GM12878 (cell line): ENCODE data around the gene ANXA5. TPM values are rescaled to one million over a fixed set of nuclear protein-coding genes. Genes with fewer than 3 reads are reported as not detected.
A peak's percentile ranks its signal among the peaks of the same experiment; 100 is the strongest.

Experiments used
- BCL11A ChIP-seq: IDR thresholded peaks from 2 replicates; pipeline ENCODE4 v1.6.1; 2011; ENCODE audit warnings: low read depth, low read length
- CREB1 ChIP-seq: IDR thresholded peaks from 2 replicates; pipeline ENCODE4 v1.6.1; 2012; ENCODE audit warnings: low read depth, mild to moderate bottlenecking, inconsistent platforms
- FOXM1 ChIP-seq: IDR thresholded peaks from 2 replicates; pipeline ENCODE4 v1.6.1; 2012; ENCODE audit warnings: low read depth, mild to moderate bottlenecking, inconsistent platforms, low read length, moderate library complexity
- HDAC2 ChIP-seq: fragments of 200-600 bp; sonication (generic); IDR thresholded peaks from 2 replicates; pipeline ENCODE4 v1.6.1; 2017
- IRF4 ChIP-seq: IDR thresholded peaks from 2 replicates; pipeline ENCODE4 v1.6.1; 2011; ENCODE audit warnings: low read depth, low read length
- KLF5 ChIP-seq: fragments of 450-650 bp; IDR thresholded peaks from 2 replicates; pipeline ENCODE4 v1.6.1; 2014; ENCODE audit warnings: mild to moderate bottlenecking; ENCODE audit not compliant: partially characterized antibody
- MEF2B ChIP-seq: fragments of 450-650 bp; IDR thresholded peaks from 2 replicates; pipeline ENCODE4 v1.6.1; 2018; ENCODE audit warnings: mild to moderate bottlenecking, moderate library complexity; ENCODE audit not compliant: partially characterized antibody, poor library complexity, severe bottlenecking
- NKRF ChIP-seq: fragments of 450-650 bp; conservative IDR thresholded peaks from 2 replicates; pipeline ENCODE4 v1.6.1; 2017; ENCODE audit warnings: mild to moderate bottlenecking, moderate library complexity
- POLR2AphosphoS2 ChIP-seq: IDR thresholded peaks from 2 replicates; pipeline ENCODE4 v1.6.1; 2011; ENCODE audit warnings: low read depth, mild to moderate bottlenecking, low read length, improper control_type of control experiment, moderate library complexity
- RAD51 ChIP-seq: fragments of 450-650 bp; IDR thresholded peaks from 2 replicates; pipeline ENCODE4 v1.6.1; 2016; ENCODE audit warnings: moderate library complexity, mild to moderate bottlenecking, inconsistent platforms
- RUNX3 ChIP-seq: IDR thresholded peaks from 2 replicates; pipeline ENCODE4 v1.6.1; 2012; ENCODE audit warnings: low read length, inconsistent platforms
- SKIL ChIP-seq: fragments of 450-650 bp; IDR thresholded peaks from 2 replicates; pipeline ENCODE4 v1.6.1; 2017; ENCODE audit warnings: mild to moderate bottlenecking, low read depth, inconsistent platforms; ENCODE audit not compliant: poor library complexity, severe bottlenecking
- SP1 ChIP-seq: IDR thresholded peaks from one replicate; pipeline ENCODE4 v1.6.1; 2011; ENCODE audit warnings: low read depth, low read length
- TCF12 ChIP-seq: IDR thresholded peaks from 2 replicates; pipeline ENCODE4 v1.6.1; 2011; ENCODE audit warnings: low read depth, mild to moderate bottlenecking, low read length
- TCF3 ChIP-seq: IDR thresholded peaks from 2 replicates; pipeline ENCODE4 v1.6.1; 2012; ENCODE audit warnings: low read depth, mild to moderate bottlenecking, low read length, borderline replicate concordance; ENCODE audit not compliant: insufficient read depth
- ZBED1 ChIP-seq: IDR thresholded peaks from 2 replicates; pipeline ENCODE4 v1.6.1; 2016; ENCODE audit warnings: borderline replicate concordance
- polyA plus RNA-seq, 11 experiments: library from polyadenylated mRNA; depleted of rRNA in 4 of 11; unstranded in 6 of 11; stranded (reverse) in 5 of 11; fragments of >200 nt; fragmentation: Nextera tagmentation in 4 of 11; fragmentation: Illumina TruSeq in 1 of 11; extraction: Ambion mirVana in 4 of 11; extraction: Trizol in 1 of 11; gene quantifications; 1 replicate in 1 of 11; 2 replicates in 10 of 11; pipeline versions ENCODE4 v1.2.1 to v1.2.3, GENCODE V29; 2011 to 2016; ENCODE audit warnings: inconsistent platforms in 2 of 11, missing spikeins in 2 of 11, low read depth in 1 of 11
- total RNA-seq, 4 experiments: library from RNA; depleted of rRNA in 3 of 4; stranded (reverse); fragments of >200 nt in 3 of 4; fragmentation: Illumina TruSeq in 1 of 4; extraction: Trizol in 1 of 4; gene quantifications; 2 replicates each; pipeline versions ENCODE4 v1.2.1 to v1.2.3, GENCODE V29; 2013 to 2021
- TF ChIP-seq, protein P1 (sequence below): fragments of 450-650 bp; IDR thresholded peaks from 2 replicates; pipeline ENCODE4 v1.6.1; 2017; ENCODE audit warnings: mild to moderate bottlenecking, moderate library complexity
- TF ChIP-seq, protein P2 (sequence below): IDR thresholded peaks from 2 replicates; pipeline ENCODE4 v1.6.1; 2012; ENCODE audit warnings: improper control_type of control experiment, low read depth, low read length; ENCODE audit not compliant: insufficient replicate concordance

ANXA5 gene
- total and polyA plus RNA-seq, 10 of the 15 experiments (the other 5 are each of a cell fraction or from before 2014, with no cell fraction given) = 101 to 249 (median 169) TPM

DNA sequence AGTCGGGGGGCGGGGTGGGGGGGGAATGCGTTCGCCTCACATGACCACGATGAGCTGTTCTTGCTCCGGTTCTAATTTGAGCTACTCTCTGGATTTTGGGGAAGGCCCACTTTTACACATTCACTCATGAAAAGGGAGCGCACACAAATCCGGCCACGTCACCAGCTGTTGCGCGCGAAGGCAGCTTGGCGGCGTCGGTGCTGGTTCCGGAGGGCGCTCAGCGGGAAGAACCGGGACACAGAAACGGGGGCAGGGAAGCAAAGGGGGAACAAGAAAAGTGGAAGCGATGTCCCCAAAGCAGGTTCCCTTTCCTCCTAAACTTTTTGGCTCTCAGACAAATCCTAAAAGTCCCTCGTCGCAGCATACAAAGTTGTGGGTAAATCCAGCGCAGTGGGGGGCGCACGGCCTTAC is 605 bp downstream of the ANXA5 start (continued):
- TF ChIP-seq SKIL (peak; percentile 16), TCF12 (no peak), KLF5 (no peak), BCL11A (no peak), RUNX3 (peak; percentile 6; the same call in 1 of the 2 replicates), NKRF (no peak), IRF4 (no peak), HDAC2 (no peak), TCF3 (peak; percentile 60; the same call in 1 of the 2 replicates), FOXM1 (no peak), SP1 (no peak), RAD51 (peak; percentile 42; the same call in 1 of the 2 replicates), CREB1 (peak; percentile 73), ZBED1 (no peak), POLR2AphosphoS2 (no peak), MEF2B (peak; percentile 14)
- TF ChIP-seq, protein P1, sequence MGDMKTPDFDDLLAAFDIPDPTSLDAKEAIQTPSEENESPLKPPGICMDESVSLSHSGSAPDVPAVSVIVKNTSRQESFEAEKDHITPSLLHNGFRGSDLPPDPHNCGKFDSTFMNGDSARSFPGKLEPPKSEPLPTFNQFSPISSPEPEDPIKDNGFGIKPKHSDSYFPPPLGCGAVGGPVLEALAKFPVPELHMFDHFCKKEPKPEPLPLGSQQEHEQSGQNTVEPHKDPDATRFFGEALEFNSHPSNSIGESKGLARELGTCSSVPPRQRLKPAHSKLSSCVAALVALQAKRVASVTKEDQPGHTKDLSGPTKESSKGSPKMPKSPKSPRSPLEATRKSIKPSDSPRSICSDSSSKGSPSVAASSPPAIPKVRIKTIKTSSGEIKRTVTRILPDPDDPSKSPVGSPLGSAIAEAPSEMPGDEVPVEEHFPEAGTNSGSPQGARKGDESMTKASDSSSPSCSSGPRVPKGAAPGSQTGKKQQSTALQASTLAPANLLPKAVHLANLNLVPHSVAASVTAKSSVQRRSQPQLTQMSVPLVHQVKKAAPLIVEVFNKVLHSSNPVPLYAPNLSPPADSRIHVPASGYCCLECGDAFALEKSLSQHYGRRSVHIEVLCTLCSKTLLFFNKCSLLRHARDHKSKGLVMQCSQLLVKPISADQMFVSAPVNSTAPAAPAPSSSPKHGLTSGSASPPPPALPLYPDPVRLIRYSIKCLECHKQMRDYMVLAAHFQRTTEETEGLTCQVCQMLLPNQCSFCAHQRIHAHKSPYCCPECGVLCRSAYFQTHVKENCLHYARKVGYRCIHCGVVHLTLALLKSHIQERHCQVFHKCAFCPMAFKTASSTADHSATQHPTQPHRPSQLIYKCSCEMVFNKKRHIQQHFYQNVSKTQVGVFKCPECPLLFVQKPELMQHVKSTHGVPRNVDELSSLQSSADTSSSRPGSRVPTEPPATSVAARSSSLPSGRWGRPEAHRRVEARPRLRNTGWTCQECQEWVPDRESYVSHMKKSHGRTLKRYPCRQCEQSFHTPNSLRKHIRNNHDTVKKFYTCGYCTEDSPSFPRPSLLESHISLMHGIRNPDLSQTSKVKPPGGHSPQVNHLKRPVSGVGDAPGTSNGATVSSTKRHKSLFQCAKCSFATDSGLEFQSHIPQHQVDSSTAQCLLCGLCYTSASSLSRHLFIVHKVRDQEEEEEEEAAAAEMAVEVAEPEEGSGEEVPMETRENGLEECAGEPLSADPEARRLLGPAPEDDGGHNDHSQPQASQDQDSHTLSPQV = no peak
- TF ChIP-seq, protein P2, sequence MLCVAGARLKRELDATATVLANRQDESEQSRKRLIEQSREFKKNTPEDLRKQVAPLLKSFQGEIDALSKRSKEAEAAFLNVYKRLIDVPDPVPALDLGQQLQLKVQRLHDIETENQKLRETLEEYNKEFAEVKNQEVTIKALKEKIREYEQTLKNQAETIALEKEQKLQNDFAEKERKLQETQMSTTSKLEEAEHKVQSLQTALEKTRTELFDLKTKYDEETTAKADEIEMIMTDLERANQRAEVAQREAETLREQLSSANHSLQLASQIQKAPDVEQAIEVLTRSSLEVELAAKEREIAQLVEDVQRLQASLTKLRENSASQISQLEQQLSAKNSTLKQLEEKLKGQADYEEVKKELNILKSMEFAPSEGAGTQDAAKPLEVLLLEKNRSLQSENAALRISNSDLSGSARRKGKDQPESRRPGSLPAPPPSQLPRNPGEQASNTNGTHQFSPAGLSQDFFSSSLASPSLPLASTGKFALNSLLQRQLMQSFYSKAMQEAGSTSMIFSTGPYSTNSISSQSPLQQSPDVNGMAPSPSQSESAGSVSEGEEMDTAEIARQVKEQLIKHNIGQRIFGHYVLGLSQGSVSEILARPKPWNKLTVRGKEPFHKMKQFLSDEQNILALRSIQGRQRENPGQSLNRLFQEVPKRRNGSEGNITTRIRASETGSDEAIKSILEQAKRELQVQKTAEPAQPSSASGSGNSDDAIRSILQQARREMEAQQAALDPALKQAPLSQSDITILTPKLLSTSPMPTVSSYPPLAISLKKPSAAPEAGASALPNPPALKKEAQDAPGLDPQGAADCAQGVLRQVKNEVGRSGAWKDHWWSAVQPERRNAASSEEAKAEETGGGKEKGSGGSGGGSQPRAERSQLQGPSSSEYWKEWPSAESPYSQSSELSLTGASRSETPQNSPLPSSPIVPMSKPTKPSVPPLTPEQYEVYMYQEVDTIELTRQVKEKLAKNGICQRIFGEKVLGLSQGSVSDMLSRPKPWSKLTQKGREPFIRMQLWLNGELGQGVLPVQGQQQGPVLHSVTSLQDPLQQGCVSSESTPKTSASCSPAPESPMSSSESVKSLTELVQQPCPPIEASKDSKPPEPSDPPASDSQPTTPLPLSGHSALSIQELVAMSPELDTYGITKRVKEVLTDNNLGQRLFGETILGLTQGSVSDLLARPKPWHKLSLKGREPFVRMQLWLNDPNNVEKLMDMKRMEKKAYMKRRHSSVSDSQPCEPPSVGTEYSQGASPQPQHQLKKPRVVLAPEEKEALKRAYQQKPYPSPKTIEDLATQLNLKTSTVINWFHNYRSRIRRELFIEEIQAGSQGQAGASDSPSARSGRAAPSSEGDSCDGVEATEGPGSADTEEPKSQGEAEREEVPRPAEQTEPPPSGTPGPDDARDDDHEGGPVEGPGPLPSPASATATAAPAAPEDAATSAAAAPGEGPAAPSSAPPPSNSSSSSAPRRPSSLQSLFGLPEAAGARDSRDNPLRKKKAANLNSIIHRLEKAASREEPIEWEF = no peak
